HG02678 (cell line): ENCODE measurements around the gene DNAJA3.

Source experiments
- ATAC-seq: cut with Tn5 transposase; IDR thresholded peaks from one replicate; pipeline ENCODE4 v1.9.1; 2021; ENCODE audit warnings: mild to moderate bottlenecking, moderate library complexity; ENCODE audit not compliant: unreplicated experiment

Gene DNAJA3

DNA sequence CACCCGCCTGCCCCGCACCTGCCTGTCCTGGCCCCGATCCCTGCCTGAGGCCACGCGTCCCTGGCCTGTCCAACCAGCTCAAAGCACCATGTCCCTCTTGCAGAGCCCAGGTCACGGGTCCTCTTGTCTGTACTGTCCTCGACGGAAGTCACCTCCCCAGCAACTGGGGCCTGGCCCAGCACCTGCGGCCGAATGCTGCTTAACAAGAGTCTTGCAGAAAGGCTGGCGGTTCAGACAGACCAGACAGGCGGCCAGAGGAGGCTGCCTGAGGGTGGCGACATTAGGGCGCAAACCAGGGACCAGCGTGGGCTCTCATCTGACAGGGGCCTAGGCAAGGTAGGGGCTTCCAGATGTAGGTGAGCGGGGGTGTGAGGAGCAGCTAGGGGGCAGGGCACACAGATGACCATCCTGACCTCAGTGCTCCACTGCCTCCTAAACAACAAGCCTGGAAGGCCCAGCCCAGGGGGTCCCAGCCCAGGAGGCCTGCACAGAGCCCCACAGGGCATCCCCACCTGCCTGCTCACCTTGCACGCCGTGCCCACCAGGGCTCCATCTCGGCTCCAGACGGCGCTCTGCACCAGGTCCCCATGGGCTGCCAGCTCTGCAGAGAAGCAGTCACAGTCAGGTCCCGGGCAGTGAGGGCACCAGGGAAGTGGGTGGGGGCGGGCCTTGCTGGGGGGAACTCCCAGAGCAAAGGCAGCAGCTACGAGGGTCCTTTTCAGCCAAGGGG lies 20.5 kb upstream of the DNAJA3 start:
- no peak for ATAC-seq

DNA sequence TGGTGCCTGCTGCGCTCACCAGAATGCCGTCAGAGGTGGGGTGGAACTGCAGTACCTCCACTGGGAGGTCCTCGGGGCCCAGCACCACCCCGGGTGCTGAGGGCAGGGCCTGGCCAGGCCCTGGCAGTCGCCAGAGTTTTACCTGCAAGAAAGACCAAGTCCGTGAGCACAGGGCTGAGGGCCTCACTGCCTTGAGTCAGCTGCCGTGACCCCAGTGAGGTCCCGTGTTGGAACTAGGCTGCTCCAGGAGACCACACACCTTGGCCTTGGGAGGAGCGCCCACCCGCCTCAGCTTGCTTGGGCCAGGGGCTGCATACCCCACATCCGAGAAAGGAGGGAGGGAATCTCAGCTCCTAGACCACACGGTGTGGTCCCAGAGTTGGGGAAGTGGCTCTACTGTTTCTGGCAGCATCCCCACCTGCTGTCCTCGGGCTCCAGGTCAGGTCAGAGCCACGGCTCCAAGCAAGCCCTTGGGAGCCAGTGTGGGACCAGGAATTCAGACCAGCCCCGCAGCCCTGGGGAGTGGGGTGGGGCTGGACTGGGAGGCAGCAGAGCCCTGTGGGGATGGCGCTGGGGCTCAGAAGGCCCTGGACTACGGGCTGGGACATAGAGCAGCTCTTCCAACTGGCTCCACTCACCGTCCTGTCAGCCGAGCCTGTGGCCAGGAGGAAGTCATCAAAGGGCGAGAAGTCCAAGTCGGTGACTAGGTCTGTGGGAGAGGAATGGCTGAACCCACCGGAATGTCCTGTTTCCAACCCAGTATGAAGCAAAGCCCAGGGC lies 17.9 kb upstream of the DNAJA3 start:
- ATAC-seq: no peak

DNA sequence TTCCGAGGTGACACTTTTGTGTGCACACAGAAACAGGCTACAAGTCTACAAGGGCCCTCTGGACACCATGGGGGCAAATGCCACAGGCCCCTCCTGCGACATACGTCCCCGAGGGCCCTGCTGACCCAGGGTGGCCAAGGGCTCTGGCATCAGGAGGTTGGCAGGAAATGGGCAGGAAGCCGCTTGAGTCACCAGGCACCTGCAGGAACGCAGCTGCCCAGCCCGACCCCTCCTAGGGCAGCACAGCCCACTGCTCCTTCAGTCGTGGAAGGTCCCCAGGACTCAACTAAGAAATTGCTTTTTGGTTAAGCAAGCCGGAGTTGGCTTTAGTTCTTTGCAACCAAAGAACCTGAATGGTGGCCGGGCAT lies 17.4 kb upstream of the DNAJA3 start:
- no peak for ATAC-seq

DNA sequence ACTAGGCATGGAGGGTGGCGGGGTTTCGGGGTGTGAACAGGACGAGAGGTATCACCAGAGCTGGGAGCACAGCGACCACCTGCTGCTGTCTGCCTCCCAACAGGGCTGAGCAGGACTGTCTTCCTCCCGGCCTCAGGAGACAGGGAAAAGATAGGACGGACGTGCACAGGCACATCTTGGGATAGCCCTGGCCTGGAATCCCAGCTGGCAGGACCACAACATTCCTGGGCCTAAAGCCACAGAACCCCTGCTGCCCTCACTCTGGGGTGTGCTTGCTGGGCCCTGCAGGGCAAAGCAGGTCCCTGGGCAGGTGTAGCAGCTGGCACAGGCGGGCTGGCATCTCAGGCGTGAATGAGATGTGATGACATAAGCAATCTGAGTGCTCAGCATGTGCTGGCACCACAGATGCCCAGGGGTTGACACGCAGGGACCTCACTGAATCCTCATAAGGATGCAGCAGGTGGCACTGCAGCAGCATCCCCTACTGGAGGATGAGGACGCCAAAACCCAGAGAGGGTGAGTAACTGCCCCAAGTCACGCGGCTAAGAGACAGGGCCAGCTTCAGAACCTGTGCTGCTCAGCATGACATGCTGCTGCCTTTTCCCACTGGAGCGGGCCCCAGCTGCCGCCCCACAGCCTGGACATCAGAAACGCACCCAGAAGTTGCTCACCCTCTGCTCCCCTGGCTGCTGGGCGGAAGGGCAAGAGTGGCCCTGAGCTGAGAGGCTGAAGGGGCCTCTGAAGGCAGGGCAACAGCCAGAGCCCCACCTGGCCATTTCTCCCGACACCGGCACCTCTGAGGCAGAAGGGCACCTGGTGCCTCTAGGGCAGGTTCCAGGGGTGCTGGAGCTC lies 16.4 kb upstream of the DNAJA3 start:
- ATAC-seq: no peak

DNA sequence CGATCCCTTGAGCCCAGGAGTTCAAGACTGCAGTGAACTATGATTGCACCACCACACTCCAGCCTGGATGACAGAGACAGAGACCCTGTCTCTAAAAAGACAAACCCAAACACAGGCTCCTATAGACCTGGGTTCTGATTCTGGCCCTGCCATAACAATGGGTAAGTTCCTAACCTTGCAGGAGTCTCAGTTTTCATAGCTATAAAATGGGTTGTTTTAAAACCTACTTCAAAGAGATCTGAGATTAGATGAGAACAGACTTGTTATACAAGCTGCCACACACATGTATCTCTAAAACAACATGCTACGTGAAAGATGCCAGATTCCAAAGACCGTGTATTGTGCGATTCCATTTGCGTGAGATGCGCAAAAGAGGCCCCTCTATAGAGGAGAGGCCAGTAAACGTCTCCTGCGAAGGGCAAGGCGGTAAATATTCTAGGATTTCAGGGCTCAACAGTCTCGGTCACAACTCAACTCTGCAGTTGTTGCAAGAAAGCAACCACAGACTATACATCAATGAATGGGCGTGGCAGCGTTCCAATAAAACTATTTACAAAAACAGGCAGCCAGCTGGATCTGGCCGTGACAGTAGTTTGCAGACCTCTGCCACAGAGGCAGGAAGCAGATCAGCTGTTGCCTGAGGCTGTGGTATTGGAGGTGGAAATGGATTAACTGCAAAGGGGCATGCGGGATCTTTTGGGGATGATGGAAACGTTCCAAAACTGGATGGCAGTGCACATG lies 15.2 kb upstream of the DNAJA3 start:
- ATAC-seq: no peak

DNA sequence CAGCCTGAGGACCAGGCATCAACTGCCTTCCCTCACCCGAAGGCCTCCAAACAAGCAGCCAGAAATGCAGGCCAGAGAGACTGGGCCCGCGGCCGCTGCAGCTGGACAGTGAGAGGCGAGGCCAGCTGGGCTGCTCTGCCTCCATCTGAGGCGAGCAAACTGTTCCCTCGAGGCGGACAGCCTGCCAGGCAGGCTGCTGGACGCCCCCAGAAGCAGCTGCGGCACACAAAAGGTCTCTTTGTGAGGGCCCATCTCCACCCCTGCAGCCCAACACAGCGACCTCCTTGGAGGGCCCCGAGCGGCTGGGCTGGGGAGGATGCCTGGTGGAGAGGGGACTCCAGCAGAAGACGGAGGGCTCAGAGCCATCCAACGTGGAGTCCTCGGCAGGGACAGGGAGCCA lies 14.0 kb upstream of the DNAJA3 start:
- ATAC-seq: no peak

DNA sequence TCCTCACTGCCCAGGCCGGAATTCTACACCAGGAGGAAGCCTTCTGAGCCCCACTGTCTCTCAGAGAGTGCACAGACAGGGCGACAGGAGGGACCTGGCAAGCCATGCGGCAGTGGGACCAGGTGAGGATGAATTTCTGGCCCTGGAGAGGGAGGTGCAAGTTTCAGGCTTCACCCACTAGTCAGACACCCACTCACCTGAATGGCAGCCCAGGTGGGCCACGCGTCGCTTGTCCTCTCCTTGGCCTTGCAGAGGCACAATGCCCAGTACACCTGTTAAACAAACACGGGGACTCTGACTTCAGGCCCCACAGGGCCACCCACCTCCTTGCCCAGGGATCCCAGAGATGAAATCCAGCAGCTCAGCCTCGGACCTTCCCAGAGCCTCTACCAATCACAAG lies 13.5 kb upstream of the DNAJA3 start:
- ATAC-seq: no peak

DNA sequence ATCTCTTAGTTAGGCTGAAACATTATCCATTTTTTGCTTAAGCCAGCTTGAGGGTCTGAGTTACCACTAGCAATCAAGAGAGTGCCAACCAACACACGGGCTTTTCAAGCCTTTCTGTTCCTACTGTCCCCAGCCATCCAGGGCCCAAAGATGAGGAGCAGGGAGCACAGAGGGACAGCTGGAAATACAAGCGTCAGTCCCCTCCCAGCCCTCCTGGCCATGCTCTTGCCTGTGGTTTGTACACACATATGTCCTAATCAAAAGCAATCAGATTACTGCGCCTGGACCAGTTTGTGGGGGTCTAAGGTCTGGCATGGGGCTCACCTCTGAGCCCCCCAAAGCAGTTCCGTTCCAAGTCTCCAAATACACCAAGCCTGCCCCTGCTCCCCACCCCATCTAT lies 12.8 kb upstream of the DNAJA3 start:
- ATAC-seq: no peak

DNA sequence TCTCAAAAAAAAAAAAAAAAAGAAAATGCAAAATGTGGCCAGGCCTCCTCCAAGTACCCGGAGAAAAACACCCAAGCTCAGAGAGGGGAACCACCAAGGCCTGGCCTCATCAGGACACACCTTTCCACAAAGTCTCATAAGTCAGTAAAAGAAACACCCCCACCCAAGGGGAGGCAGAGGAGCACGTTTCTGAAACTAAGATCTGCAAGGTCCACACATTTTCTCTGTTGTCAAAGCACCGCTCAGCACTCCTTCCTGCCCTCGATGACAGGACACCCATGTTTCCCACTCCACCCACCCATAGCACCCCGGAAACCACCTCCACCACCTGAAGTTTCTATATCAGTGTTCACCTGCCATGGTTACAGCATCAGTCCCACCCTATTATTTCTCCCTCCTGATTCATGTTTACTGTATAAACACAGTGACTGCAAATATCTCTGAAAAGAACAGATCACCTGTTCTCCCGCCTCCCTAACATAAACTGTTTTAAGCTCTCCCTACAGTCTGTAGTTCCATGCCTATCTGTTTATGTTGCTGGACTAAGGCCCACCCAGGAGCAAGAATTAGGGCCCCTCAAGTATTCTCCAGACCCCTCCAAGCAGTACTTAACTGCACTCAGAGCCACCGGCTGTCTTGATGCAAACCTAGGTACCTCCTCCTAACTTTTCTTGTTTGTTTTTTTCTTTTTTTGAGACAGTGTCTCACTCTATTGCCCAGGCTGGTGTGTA lies 11.3 kb upstream of the DNAJA3 start:
- ATAC-seq: peak; percentile 59

DNA sequence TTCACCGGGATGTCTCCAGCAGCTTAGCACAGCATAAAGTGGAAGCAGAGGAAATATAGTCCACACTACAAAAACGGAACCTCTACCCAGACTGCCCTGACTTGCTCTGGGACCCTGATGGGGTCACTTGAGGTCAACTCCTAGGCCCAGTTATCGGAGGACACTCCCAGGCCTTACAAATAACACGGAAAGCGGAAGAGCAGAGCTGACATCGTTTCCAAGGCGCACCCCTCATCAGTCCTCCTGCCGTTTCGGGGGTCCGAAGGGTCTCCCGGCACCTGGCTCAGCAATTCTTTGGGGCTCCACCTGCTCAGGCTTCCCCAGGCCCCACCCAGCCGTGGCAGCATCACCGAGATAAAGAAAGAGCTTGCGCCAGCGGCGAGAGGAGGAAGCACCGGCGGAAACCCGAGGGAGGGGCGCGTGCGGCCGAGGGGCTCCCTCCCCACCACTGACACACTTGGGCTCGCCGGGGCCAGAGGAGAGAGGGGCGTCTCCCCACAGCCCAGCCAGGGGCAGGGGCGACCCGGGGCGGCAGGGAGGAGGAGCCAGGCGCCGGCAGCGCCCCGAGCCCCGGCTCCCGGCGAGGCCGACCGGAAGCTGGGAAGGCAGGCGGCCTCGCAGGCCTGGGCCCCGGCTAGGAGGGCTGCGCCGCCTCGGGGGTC lies 10.0 kb upstream of the DNAJA3 start:
- peak; percentile 16 for ATAC-seq

DNA sequence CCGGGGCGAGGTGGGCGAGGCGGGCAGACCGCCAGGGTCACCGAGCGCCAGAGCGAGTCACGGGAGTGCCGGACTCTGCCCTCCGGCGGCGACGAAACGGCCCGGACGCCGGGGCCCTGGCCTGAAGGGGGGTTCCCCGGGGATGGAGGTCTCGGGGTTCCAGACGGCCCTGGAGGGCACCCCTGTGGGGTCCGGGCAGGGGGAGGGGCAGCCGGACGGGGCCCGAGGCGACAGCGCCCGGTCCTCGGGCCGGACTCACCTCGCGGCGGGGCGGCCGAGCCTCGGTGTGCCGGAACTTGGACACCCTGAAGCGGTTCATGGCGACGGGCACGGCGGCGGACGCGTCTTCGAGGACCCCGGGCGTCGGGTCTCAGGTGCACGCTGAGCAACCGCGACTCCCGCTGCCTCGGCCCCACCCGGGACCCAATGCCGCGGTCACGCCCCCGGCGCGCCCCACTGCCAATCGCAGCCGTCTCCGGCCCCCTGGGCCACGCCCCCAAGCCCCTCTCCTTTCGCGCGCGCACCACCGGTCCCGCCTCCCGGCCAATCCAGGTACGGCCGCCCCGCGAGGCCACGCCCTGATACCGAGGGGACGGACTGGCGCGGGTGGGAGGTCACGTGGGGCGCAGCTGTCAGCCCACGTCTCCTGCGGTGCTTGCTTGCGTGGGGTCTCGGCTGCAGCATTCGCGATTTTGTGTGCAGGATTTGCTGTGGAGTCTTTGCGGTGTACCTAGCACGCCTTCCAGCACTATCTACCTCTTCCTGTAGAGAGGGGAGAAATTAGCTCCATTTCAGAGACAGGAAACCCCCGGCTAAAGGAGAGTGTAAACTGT lies 9.3 kb upstream of the DNAJA3 start, which contains the start of gene CORO7:
Gene CORO7, minus strand, starts transcription at position 397 of the 833 bp plus-strand sequence. Its CDS starts 78 bp downstream, at position 319.
- peak; percentile 79 for ATAC-seq

DNA sequence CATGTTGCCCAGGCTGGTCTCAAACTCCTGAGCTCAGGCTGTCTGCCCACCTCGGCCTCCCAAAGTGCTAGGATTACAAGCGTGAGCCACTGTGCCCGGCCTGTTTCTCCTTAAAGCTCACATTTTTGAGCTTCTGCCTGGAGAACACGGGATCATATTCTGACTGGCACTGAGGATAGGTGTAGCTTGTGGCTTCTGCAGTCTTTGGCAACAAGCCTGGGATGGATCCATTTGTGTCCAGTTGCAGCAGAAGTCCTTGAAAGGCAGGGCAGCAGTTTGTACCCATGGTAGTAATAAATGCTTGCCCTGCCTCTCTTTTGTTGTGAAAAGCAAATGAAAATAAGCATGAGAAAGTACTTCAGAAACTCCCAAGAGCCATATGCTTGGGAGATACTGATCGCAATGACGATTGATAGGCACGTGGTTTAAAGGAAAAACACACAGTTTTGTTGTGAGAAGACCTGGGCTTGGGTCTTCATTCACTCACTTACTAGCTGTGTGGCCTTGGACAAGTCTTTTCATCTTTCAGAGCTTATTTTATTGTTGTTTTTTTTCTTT lies 6.2 kb upstream of the DNAJA3 start:
- no peak for ATAC-seq

DNA sequence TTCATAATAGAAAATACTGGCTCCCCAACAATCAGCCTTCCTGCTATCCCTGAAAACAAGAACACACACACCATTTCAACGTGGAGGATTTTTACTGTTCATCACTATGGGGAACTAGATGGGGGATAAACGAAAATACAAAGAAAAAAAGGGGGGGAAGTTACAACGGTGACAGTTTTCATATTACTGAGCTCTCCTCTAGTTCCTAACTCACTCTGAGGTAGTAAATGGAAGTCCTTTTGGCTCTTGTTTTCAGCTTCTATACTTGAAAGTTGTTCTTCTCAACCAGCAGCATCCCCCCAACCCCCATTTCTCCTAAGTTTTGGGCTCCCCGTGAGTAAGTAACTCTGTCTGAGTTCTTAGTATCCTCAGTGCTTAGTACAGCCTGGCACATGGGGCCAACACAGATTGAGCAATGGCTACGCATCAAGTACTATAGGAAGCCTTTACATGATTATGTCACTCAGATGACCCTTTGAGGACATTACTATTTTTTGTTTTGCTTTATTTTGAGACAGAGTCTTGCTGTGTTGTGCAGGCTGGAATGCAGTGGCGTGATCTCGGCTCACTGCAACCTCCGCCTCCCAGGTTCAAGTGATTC lies 5.1 kb upstream of the DNAJA3 start:
- no peak for ATAC-seq

DNA sequence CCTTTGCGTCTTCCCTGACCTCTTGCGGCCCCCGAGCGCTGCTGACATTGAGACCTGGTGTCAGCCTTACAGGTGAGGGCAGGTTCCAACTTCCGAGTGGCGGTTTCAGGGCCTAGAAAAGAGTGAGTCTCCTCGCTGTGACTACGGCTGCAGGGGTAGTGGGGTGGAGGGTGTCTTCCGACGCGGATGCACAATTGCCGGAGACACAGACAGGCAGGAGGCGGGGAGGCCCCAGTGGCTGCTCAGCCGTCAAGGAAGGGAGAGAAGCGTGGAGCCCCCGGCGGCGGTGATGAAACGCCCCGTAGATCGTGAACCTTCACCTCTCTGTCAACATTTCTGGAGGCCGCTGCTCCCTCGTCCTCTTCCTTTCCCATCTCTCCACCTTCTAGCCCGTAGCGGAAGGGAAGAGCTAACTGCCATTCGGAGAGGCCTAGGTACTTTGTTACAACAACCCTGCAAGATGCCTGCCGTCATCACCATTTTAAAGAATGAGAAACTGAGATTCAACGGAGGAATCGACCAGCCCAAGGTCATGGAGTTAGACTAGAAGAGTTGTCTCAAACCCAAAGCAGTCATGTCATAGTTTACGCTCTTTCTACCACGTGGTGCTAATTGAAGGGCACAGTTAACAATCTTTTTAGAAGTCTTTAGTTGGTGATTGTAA lies 485 bp downstream of the DNAJA3 start:
- ATAC-seq: peak; percentile 23

DNA sequence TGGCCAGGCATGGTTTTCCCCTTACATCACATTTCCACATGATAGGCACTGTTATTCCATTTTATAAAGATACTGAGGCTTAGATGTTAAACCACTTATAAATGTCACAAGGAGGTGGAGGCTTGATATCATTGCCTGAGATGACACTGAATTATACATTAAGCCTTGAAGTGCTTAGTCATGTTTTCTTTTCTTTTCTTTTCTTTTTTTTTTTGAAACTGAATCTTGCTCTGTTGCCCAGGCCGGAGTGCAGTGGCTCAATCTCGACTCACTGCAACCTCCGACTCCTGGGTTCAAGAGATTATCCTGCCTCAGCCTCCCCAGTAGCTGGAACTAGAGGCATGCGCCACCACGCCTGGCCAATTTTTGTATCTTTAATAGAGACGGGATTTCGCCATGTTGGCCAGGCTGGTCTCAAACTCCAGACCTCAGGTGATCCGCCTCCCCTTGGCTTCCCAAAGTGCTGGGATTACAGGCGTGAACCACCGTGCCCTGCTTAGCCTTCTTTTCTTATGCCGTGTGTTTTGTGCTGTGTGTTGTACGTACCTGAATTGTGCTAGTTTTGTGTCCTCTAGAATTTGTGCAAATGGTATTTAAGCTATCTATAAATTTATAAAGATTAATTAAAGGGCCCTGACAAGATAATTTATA lies 1.2 kb downstream of the DNAJA3 start:
- ATAC-seq: no peak

DNA sequence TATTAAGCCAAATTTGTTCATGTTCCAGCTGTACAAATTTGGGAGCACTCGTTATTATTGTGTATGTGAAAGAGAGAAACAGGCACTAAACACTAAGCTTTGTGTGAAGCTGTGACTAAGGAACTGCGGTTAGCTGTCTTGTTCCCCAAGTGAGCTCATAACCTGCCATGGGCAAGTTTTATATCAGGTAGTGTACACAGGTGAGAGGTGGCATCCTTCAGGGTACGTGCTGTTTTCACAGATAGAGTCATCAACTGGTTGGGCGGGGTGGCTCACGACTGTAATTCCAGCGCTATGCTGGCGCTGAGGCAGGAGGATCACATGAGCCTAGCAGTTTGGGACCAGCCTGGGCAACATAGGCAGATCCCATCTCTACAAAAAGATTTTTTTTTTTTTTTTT lies 2.8 kb downstream of the DNAJA3 start:
- no peak for ATAC-seq

DNA sequence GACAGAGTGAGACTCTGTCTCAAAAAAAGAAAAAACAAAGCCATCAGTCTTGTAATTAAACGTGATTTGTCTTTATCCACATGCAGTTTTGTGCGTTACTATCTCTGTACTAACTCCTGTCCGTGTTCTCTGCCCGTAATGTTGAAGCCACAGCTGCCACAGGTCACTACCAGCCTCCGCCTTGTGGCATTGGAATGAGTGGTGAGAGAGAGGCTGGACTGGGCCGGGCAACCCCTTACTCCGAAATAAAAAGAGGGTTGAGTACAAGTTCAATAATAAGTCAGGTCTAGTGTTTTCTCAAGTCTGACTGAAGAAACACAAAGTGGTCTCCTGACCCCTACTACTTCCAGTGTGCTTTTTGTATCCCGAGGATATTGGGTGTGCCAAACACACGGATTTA lies 5.4 kb downstream of the DNAJA3 start:
- ATAC-seq: no peak
